HG03280 (cell line): ENCODE measurements around the gene TCTN1.
A peak's percentile ranks its signal among the peaks of the same experiment; 100 is the strongest.

ENCODE experiments used
- ATAC-seq: cut with Tn5 transposase; IDR thresholded peaks from one replicate; pipeline ENCODE4 v1.9.1; 2021; ENCODE audit warnings: mild to moderate bottlenecking, moderate library complexity; ENCODE audit not compliant: unreplicated experiment

The TCTN1 gene

DNA sequence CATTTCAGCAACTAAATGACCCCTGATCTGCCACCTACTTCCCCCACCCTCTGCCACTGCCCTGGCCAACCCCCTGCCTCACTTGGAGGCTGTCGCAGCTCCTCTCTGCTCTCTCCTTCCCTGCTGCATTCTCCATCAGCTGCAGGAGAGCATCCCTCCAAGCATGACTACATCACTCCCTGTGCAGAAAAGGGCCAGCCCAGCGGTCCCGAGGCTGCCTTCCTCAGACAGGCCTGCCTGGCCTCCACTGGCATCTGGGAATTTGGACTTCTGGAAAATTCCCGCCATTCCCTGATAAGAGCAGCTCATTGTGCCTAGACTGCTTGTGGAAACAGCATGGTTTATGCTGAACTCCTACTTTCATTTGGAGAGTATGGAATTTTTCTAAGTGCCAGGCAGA is 62.2 kb downstream of the TCTN1 start:
- no peak for ATAC-seq

- ATAC-seq: peak; percentile 51
Observed at GRCh38 chr12:110677206-110677911, 63.4 kb downstream of the TCTN1 start.

- no peak for ATAC-seq
Observed at GRCh38 chr12:110677982-110678381, 64.1 kb downstream of the TCTN1 start.

DNA sequence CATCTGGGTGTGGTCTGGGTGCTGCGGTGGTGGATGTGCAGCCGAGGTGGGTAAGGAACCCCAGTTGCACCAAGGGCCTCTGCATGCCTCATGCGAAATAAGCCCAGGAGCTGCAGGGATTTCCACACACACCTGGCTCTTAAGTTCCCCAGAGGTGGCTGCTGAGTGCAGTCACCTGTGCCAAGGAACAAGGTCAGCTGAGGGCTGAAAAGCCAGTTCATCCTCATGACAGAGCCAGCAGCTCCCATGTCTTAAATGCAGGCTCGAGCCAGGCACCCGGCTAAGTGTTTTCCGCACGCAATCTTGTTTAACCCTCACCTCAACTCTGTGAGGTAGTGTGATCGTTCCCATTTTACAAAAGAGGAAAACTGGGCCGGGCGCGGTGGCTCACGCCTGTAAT is 65.3 kb downstream of the TCTN1 start:
- no peak for ATAC-seq

DNA sequence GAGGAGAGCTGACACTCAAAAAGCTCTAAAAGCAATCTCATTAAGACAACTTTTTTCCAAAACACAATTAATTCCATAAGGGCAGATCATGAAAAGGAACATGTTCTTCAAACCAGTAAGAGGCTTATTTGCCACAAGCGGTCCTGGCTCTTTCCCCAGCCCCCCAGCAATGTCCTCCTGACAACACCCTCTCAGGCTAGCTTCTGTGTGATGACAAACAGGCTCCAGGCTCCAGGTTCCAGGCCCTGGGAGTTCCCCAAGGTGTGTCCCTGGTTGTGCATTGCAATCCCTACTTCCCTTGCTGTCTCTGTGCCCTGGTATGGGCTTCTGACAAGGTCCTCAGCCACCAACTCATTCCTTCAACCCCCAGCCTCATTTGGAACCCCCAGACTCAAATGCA is 66.1 kb downstream of the TCTN1 start:
- no peak for ATAC-seq

- no peak for ATAC-seq
Observed at GRCh38 chr12:110683888-110684287, 70.0 kb downstream of the TCTN1 start.

GRCh38 chr12:110684312-110684836 is 70.4 kb downstream of the TCTN1 start:
- ATAC-seq: no peak

DNA sequence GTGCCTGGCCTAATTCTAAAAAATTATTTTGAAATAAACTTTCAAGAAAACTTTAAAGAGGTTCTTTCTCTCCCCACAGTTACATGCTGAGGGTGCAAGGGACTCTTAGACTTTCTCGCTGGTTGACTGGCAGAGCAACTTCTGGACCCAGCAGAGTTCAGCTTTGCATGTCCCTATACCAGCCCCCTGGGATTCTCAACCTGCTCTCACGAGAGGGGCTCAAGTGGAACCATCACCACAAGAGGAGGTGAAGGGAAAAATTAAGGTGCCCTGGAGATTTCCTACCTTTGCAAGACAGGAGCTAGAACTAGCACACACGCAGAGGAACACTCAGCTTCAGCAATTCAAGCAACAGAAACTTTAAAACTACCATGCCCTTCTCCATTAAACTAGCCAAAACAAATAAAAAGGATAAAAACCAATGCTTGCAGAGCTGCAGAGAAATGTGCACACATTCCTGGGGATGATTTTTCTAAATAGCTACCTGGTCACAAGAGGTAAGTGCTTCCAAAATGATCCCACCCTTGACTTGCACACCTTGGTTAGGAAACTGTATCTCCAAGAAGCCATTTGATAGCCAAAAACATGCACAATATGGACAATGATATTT is 72.5 kb downstream of the TCTN1 start:
- ATAC-seq: no peak

DNA sequence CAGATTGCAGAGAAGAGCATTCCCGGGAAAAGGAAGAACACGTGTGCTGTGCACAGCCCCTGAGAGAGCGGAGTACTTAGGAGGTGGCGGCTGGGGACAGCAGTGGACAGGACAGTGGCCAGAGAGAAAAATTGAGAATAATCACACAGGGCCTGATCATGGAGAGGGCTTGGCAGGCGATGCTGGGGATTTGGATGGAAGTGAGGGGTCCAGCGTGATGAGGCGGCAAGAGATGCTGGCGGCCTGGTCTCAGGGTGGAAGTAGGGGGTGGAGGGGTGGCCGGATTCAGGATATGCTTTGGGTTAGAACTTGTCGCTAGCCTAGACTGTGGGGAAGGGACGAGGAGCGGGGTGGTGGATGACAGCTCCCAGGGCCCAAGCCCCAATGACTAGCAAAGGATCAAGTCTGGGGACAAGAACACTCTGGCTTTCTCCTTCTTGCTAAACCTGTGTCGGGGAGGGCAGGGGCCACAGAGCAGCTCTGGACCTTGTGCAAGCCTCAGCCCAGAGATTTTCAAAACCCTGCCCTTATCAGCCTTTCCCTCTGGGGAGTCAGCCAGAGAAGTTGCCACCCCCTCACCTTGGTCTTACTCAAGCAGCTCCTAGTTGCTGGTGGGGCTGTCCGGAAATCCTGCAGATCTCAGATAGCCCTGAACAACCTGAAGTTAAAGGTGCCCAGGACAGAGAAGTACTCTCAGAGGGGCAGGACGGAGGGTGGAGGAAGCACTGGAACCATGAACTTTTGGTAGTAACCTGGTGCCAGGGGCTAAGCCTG is 73.7 kb downstream of the TCTN1 start:
- no peak for ATAC-seq

DNA sequence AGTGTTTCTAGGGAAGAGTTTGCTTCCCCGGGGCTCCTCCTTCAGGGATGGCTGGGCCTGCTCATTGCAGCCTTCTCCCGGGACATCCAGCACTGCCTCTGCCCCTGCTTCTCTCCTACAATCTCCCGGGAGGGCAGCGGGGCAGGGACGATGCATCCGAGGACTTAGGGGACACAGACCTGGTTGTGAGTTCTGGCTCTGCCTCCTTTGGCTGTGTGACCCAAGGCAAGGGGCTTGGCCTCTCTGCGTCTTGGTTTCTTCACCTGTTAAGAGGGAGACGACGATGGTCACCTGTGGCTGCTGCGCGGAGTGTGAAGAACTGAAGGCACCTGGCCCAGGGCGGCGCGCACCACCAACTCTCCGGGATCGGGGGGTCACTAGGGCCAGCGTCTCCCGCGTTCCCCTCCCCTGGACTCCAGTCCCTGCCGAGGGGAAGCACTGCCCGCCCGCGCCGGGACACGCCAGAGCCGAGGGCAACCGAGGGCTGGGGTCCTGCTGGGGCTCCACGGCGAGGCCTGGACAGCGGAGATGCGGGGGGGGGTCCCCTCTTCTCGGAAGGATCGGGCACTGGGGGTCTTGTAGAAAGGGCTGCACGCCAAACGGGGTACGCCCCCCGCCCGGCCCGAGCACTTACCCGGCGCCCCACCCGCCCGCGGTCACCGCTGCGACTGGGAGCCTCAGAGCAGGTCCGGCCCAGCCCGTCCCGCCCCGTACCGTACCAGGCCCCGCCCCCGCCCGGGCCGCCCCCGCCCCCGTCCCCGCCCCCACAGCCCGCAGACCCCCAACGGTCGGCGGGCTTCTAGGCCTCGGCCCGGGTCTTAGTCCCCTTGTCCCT is 74.7 kb downstream of the TCTN1 start, which contains the start of gene HVCN1:
Gene HVCN1 (minus strand): TSS at position 670 of the 835 bp plus-strand sequence. CDS start 5,870 bp downstream, outside the sequence.
- no peak for ATAC-seq

DNA sequence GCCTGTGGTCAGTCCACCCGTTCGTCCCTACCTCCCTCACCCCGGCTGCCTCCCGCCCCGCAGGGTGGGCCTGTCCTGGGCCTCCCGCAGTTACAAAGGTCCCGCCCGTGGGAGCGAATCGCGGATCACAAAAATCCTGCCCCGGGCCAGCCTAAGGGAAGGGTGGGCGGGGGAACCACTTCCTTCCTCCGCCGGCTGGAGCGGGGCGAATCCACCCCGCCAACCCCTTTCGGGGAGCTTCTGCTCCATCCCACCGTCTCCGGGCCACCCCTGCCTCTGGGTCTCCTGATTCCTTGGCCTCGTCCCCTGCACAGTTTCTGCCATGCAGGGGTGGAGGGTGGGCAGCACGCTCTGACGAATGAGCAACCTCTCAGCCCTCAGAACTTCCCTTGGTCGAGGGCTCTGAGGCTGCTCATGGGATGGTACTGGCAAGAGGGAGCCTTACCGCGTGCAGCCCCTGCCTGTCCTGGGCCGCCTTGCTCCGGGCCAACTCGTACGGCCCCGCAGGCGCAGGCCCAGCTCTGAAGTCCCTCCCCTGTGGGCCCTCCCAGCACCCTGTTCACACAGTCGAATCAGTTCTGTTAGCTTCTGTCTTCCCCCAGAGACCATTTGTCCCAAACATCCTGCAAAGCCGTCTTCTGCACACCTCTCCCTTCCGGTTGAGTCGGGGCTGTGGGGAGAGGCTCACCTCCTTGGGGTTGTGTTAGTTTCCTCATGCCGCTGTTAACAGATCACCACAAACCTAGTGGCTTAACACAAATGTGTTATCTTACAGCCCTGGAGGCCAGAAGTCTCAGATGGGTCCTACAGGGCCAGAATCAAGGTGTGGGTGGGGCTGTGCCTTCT is 75.6 kb downstream of the TCTN1 start:
- no peak for ATAC-seq

GRCh38 chr12:110690127-110690430 is 76.2 kb downstream of the TCTN1 start:
- ATAC-seq: no peak

DNA sequence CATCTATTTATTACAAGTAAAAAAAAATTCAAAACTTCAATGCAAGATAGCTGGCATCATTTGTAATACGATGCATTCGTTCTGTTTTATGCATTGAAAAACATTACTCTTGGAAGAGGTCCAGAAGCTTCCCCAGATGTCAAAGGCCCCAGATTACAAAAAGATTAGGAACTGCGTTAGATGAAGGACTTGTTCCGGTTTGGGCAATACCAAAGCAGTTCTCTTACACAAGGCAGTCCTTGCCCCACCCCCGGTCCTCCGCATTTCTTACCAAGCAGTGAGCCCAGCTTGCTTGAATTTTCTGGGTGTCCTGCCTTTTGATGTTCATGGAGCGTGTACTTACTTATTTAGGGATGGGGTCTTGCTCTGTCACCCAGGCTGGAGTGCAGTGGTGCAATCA is 79.8 kb downstream of the TCTN1 start:
- no peak for ATAC-seq

DNA sequence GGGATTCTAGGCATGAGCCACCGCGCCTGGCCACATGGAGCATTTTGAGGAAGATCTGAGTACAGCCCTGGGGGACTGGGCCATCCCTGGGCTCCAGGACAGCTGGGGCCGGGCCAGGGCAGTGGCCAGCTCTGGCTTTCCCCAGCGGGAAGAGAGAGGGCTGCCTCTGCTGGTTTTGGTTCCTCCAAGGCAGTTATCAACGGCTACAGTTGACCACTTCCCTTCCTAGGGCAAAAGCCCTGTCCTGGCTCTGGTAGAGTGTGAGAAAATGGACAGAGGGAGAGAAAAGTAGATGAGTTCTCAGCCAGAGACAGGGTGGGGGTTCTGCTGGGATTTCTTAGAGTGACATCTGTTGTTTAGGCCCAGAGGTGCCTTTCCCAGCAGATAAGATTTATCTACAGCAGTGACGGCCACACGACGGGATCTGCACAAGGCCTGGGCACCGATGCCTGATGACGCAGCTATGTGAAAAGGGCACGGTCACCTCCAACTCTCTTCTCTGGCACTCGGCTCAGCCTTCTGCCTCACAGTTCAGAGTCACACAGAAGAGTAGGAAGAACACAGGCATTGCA is 80.5 kb downstream of the TCTN1 start:
- no peak for ATAC-seq

DNA sequence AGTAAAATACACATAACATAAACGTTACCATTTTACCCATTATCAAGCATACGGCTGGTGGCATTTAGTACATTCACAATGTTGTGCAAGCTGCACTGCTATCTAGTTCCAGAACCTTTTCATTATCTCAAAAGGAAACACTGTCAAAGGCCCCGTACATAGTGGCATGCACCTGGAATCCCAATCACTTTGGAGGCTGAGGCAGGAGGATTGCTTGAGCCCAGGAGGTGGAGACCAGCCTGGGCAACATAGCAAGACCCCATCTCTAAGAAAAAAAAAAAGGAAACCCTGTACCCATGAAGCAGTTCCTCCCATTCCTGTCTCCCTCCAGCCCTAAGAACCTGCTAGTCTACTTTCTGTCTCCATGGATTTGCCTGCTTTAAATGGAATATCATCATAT is 82.4 kb downstream of the TCTN1 start:
- ATAC-seq: no peak

DNA sequence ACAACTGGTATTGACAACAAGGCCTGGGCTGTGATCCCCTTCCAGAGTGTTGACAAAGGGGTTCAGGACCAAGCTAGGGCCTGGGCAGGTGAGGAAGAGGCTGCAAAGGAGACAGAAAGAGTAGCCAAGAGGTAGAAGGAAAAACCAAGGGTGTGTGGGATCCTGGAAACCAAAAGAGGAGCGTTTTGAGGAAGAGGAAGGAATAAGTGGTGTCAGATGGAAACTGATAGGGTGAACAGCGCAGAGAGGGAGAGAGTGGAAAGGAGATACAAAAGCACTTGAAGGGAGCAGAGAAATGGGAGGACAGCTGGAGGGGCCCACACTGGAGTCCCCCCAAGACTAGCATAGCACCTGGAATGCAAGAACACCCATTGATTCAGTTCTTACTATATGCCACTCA is 83.3 kb downstream of the TCTN1 start:
- ATAC-seq: no peak

DNA sequence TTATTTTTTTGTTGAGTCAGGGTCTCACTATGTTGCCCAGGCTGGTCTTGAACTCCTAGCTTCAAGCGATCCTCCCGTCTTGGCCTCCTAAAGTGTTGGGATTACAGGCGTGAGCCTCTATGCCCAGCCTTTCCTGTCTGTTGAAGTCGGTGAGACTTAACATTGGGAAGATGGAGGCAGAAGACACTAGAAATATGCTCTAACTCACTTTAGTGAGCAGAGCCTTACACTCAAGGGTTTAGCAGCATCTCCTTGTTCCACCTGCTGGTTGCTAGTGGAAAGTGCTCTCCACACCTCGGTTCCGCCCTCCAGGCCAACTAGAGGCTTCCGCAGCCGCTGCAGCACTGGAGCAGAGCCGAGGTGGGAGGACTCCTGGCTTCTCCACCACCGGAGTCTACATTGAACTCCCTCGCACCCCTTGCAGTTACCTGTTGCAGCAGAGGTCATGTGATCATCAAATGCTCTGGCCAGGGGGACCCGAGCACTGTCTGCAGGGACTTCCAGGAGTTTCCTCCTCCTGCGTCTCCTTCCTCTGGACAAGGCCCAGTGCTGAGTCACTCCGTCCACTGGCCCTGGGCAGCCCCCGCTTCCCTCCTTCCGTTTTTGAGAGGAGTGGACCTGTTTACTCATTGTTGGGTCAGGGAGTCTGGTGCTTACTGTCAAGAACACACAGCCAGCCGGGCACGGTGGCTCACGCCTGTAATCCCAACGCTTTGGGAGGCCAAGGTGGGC is 84.4 kb downstream of the TCTN1 start:
- ATAC-seq: peak; percentile 87
